HG03159 (cell line): ENCODE data around the gene FRZB.
"Not testable (repeated sequence)": the region's sequence is repeated elsewhere in the genome, so short reads cannot be mapped to it uniquely, and the experiment has no call there.

Experiments used
- ATAC-seq: cut with Tn5 transposase; IDR thresholded peaks from one replicate; pipeline ENCODE4 v1.9.1; 2021; ENCODE audit warnings: mild to moderate bottlenecking, moderate library complexity; ENCODE audit not compliant: unreplicated experiment

Gene FRZB

GRCh38 chr2:182866461-182867406, at the start of gene FRZB:
FRZB (minus strand) TSS chr2:182866637; CDS start chr2:182866552, 85 bp downstream.
- no peak for ATAC-seq

GRCh38 chr2:182915369-182916326, 49.2 kb upstream of the FRZB start:
- ATAC-seq: peak; percentile 7

- peak; percentile 47 for ATAC-seq
Observed at GRCh38 chr2:182914852-182915251, 48.4 kb upstream of the FRZB start.

GRCh38 chr2:182913064-182913463, 46.6 kb upstream of the FRZB start:
- ATAC-seq: no peak

- ATAC-seq: no peak
Observed at GRCh38 chr2:182912518-182912915, 46.1 kb upstream of the FRZB start.

- ATAC-seq: no peak
Observed at GRCh38 chr2:182911813-182912517, 45.5 kb upstream of the FRZB start.

- no peak for ATAC-seq
Observed at GRCh38 chr2:182910965-182911364, 44.5 kb upstream of the FRZB start.

GRCh38 chr2:182907081-182907830, 40.8 kb upstream of the FRZB start:
- ATAC-seq: no peak

- no peak for ATAC-seq
Observed at GRCh38 chr2:182906454-182906853, 40.0 kb upstream of the FRZB start.

- no peak for ATAC-seq
Observed at GRCh38 chr2:182904844-182905243, 38.4 kb upstream of the FRZB start.

GRCh38 chr2:182903566-182903965, 37.1 kb upstream of the FRZB start:
- no peak for ATAC-seq

GRCh38 chr2:182901748-182902147, 35.3 kb upstream of the FRZB start:
- ATAC-seq: no peak

GRCh38 chr2:182898718-182899117, 32.3 kb upstream of the FRZB start:
- ATAC-seq: no peak

GRCh38 chr2:182897137-182897536, 30.7 kb upstream of the FRZB start:
- ATAC-seq: no peak

- no peak for ATAC-seq
Observed at GRCh38 chr2:182895798-182896197, 29.4 kb upstream of the FRZB start.

GRCh38 chr2:182895169-182895568, 28.7 kb upstream of the FRZB start:
- no peak for ATAC-seq

- ATAC-seq: no peak
Observed at GRCh38 chr2:182894174-182894573, 27.7 kb upstream of the FRZB start.

- no peak for ATAC-seq
Observed at GRCh38 chr2:182893666-182894065, 27.2 kb upstream of the FRZB start.

GRCh38 chr2:182893035-182893434, 26.6 kb upstream of the FRZB start:
- not testable (repeated sequence) for ATAC-seq

- ATAC-seq: no peak
Observed at GRCh38 chr2:182891611-182892010, 25.2 kb upstream of the FRZB start.
